Fibroblast of lung (primary cell): ENCODE results near the gene RFK. TPM values are rescaled to one million over a fixed set of nuclear protein-coding genes. Genes with fewer than 3 reads are reported as not detected.
A peak's percentile ranks its signal among the peaks of the same experiment; 100 is the strongest.
"Not testable (repeated sequence)": the region's sequence is repeated elsewhere in the genome, so short reads cannot be mapped to it uniquely, and the experiment has no call there.

Source experiments
- DNase-seq, 2 donors: peaks; one replicate each; pipeline versions ENCODE4 v3.0.0 to v3.0.0-alpha.2; 2010; ENCODE audit warnings: low read depth in 2 of 2
- H2AFZ ChIP-seq: 2 replicates; pipeline ENCODE4 v1.5.1; 2012; ENCODE audit warnings: low read length, control low read depth, inconsistent platforms
- H3K27ac ChIP-seq: 2 replicates; pipeline ENCODE4 v1.5.1; 2011; ENCODE audit warnings: low read length, control low read depth; ENCODE audit not compliant: insufficient read depth
- H3K27me3 ChIP-seq: 2 replicates; pipeline ENCODE4 v1.5.1; 2011; ENCODE audit warnings: mild to moderate bottlenecking, low read length; ENCODE audit not compliant: control insufficient read depth, insufficient read depth
- H3K36me3 ChIP-seq: 2 replicates; pipeline ENCODE4 v1.5.1; 2011; ENCODE audit warnings: low read length; ENCODE audit not compliant: control insufficient read depth, insufficient read depth
- H3K4me1 ChIP-seq: 2 replicates; pipeline ENCODE4 v1.5.1; 2011; ENCODE audit warnings: low read length; ENCODE audit not compliant: control insufficient read depth, insufficient read depth; ENCODE audit errors: extremely low read depth
- H3K4me2 ChIP-seq: 2 replicates; pipeline ENCODE4 v1.5.1; 2011; ENCODE audit warnings: low read length, control low read depth; ENCODE audit not compliant: insufficient read depth; ENCODE audit errors: extremely low read depth
- H3K4me3 ChIP-seq, 4 experiments: fragments of 200-600 bp in 1 of 4; sonication (generic) in 1 of 4; replicated peaks in 1 of 4; 2 replicates each; pipeline ENCODE4 v1.5.1; 2011 to 2016; ENCODE audit warnings: low read length in 4 of 4, low read depth in 3 of 4, mild to moderate bottlenecking in 3 of 4, control low read depth in 2 of 4, inconsistent platforms in 1 of 4, mixed read lengths in 1 of 4; ENCODE audit not compliant: insufficient read depth in 1 of 4; ENCODE audit errors: control extremely low read depth in 1 of 4
- H3K79me2 ChIP-seq: 2 replicates; pipeline ENCODE4 v1.5.1; 2012; ENCODE audit warnings: mild to moderate bottlenecking, low read length, inconsistent platforms; ENCODE audit not compliant: control insufficient read depth, insufficient read depth
- H3K9ac ChIP-seq: 2 replicates; pipeline ENCODE4 v1.5.1; 2011; ENCODE audit warnings: mild to moderate bottlenecking, low read length, control low read depth; ENCODE audit not compliant: insufficient read depth
- H3K9me3 ChIP-seq: 2 replicates; pipeline ENCODE4 v1.5.1; 2012; ENCODE audit warnings: low read depth, low read length; ENCODE audit not compliant: control insufficient read depth, insufficient read depth
- H4K20me1 ChIP-seq: 2 replicates; pipeline ENCODE4 v1.5.1; 2011; ENCODE audit warnings: low read length; ENCODE audit not compliant: control insufficient read depth, insufficient read depth; ENCODE audit errors: extremely low read depth
- CTCF ChIP-seq, 2 donors: IDR thresholded peaks in 1 of 2; conservative IDR thresholded peaks in 1 of 2; 1 replicate in 1 of 2; 2 replicates in 1 of 2; pipeline ENCODE4 v1.5.1; 2011 to 2012; ENCODE audit warnings: low read length in 2 of 2, control low read depth in 1 of 2, inconsistent platforms in 1 of 2, low read depth in 1 of 2, mild to moderate bottlenecking in 1 of 2
- EZH2 ChIP-seq: IDR thresholded peaks from 2 replicates; pipeline ENCODE4 v1.5.1; 2012; ENCODE audit warnings: low read length, control low read depth, mild to moderate bottlenecking; ENCODE audit errors: missing control alignments
- polyA plus RNA-seq, 2 donors: library from polyadenylated mRNA; depleted of rRNA in 1 of 2; stranded (reverse) in 1 of 2; unstranded in 1 of 2; fragments of >200 nt; gene quantifications; 2 replicates each; pipeline ENCODE4 v1.2.1, GENCODE V29; 2011 to 2012; ENCODE audit warnings: missing spikeins in 1 of 2
- total RNA-seq: library from RNA; depleted of rRNA; stranded (reverse); fragments of >200 nt; gene quantifications from 2 replicates; pipeline ENCODE4 v1.2.1, GENCODE V29; 2014

The RFK gene
- total and polyA plus RNA-seq, 2 donors (not counting 1 experiment from before 2014, with no cell fraction given): 22.8 to 27.5 TPM

GRCh38 chr9:76366275-76366674 is 28.0 kb downstream of the RFK start:
- TF ChIP-seq EZH2 (no peak), CTCF (conservative IDR thresholded peaks at IDR 0.05 in 1 of 2, IDR thresholded peaks at IDR 0.05 in 1 of 2; ENCODE audit: low read depth in 1 of 2, low read length in 2 of 2) (no peak)
- no peak overlapping the region for H3K9ac ChIP-seq
- H3K4me2 ChIP-seq: no peak overlapping the region
- no peak for DNase-seq
- no peaks in the 10 kb centered on the region for H3K9me3 ChIP-seq
- H3K4me1 ChIP-seq: peaks cover 3% of the 10 kb centered on the region
- H4K20me1 ChIP-seq: no peaks in the 10 kb centered on the region
- no peaks in the 10 kb centered on the region for H3K79me2 ChIP-seq
- H3K36me3 ChIP-seq: no peaks in the 10 kb centered on the region
- no peaks in the 10 kb centered on the region for H3K27me3 ChIP-seq
- no peak overlapping the region for H3K4me3 ChIP-seq
- no peak overlapping the region for H3K27ac ChIP-seq
- no peak overlapping the region for H2AFZ ChIP-seq

- H4K20me1 ChIP-seq: no peaks in the 10 kb centered on the region
- H3K4me1 ChIP-seq: peaks cover 3% of the 10 kb centered on the region
- no peaks in the 10 kb centered on the region for H3K79me2 ChIP-seq
- H3K9me3 ChIP-seq: no peaks in the 10 kb centered on the region
- H3K4me2 ChIP-seq: no peak overlapping the region
- H2AFZ ChIP-seq: no peak overlapping the region
- H3K27ac ChIP-seq: no peak overlapping the region
- H3K9ac ChIP-seq: no peak overlapping the region
- no peaks in the 10 kb centered on the region for H3K27me3 ChIP-seq
- no peaks in the 10 kb centered on the region for H3K36me3 ChIP-seq
- TF ChIP-seq EZH2: no peak
- no peak for TF ChIP-seq CTCF (conservative IDR thresholded peaks at IDR 0.05 in 1 of 2, IDR thresholded peaks at IDR 0.05 in 1 of 2; ENCODE audit: low read depth in 1 of 2, low read length in 2 of 2)
- DNase-seq: peak in 1 of 2 donors; percentile 78
- no peak overlapping the region for H3K4me3 ChIP-seq
Observed at GRCh38 chr9:76365028-76365427, 29.2 kb downstream of the RFK start.

- H3K27me3 ChIP-seq: no peaks in the 10 kb centered on the region
- H3K27ac ChIP-seq: no peak overlapping the region
- no peak overlapping the region for H3K4me3 ChIP-seq
- no peaks in the 10 kb centered on the region for H4K20me1 ChIP-seq
- H3K4me2 ChIP-seq: no peak overlapping the region
- DNase-seq: no peak
- no peaks in the 10 kb centered on the region for H3K36me3 ChIP-seq
- no peaks in the 10 kb centered on the region for H3K9me3 ChIP-seq
- no peak overlapping the region for H3K9ac ChIP-seq
- H3K79me2 ChIP-seq: no peaks in the 10 kb centered on the region
- no peaks in the 10 kb centered on the region for H3K4me1 ChIP-seq
- H2AFZ ChIP-seq: no peak overlapping the region
- TF ChIP-seq CTCF (conservative IDR thresholded peaks at IDR 0.05 in 1 of 2, IDR thresholded peaks at IDR 0.05 in 1 of 2; ENCODE audit: low read depth in 1 of 2, low read length in 2 of 2): no peak
- no peak for TF ChIP-seq EZH2
Observed at GRCh38 chr9:76363032-76363395, 31.2 kb downstream of the RFK start.

- not testable (repeated sequence) for H3K4me1 ChIP-seq, H3K4me3 ChIP-seq, H3K27ac ChIP-seq, H3K9ac ChIP-seq, H3K4me2 ChIP-seq, H3K27me3 ChIP-seq, DNase-seq, H4K20me1 ChIP-seq, H3K79me2 ChIP-seq, H3K36me3 ChIP-seq, H2AFZ ChIP-seq, H3K9me3 ChIP-seq
Observed at GRCh38 chr9:76362332-76363031, 31.7 kb downstream of the RFK start.
